ENCODE results near the gene OPRM1. TPM values are rescaled to one million over a fixed set of nuclear protein-coding genes. Genes with fewer than 3 reads are reported as not detected.

OPRM1 gene
- total RNA-seq, 2 donors from 2014 or later = not detected

DNA sequence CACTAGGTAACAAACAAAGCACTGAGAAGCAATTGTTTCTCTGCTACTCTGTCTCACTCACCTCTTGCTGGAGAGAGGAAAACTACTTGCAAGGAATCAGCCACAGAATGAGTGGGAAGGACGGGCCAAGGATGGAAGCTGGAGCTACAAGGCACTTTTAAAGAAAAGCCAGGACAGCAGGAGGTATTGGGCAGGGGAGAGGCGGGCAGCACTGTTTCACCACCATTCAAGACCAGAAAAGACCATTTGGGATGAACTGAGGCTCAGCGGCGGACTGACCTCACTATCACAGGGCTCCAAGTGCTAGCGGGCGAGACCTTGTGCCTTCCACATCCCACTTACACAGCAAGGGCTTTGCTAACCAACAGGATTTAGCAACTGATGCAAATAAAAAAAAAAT lies 180.2 kb downstream of the OPRM1 start:
- Histone ChIP-seq H3K27me3 (replicated peaks; ENCODE audit: insufficient read depth) (no peaks in the 10 kb centered on the region), H3K27ac (no peak overlapping the region), H3K36me3 (no peaks in the 10 kb centered on the region), H3K4me3 (no peak overlapping the region), H3K9me3 (no peaks in the 10 kb centered on the region), H3K4me1 (ENCODE audit: control insufficient read depth in 1 of 2, low read depth in 2 of 2) (no peaks in the 10 kb centered on the region)
- ATAC-seq (ENCODE audit: insufficient number of reproducible peaks, low FRiP score, low read depth) (no peak), DNase-seq (ENCODE audit: low spot score) (no peak)
- TF ChIP-seq, protein P1, sequence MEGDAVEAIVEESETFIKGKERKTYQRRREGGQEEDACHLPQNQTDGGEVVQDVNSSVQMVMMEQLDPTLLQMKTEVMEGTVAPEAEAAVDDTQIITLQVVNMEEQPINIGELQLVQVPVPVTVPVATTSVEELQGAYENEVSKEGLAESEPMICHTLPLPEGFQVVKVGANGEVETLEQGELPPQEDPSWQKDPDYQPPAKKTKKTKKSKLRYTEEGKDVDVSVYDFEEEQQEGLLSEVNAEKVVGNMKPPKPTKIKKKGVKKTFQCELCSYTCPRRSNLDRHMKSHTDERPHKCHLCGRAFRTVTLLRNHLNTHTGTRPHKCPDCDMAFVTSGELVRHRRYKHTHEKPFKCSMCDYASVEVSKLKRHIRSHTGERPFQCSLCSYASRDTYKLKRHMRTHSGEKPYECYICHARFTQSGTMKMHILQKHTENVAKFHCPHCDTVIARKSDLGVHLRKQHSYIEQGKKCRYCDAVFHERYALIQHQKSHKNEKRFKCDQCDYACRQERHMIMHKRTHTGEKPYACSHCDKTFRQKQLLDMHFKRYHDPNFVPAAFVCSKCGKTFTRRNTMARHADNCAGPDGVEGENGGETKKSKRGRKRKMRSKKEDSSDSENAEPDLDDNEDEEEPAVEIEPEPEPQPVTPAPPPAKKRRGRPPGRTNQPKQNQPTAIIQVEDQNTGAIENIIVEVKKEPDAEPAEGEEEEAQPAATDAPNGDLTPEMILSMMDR (IDR thresholded peaks at IDR 0.05) = no peak

DNA sequence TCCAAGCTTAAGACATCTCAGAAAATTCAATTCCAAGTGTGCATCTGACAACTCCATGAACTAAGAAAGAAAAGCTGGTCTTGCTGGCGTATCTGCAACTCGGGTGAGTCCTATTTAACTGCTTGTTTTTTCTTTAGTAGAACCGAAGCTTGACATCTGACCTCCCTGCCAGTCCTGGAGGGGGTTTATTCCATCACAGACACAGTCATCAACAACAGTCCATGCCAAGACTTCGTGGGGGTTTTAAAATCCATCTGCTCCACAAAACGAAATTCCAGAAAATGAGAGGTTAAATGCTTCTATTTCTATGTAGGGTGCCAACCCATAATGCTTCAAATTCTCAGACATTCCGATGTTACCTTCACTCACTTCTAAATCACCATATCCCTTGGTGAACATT lies 183.7 kb downstream of the OPRM1 start:
- H3K4me1 ChIP-seq (ENCODE audit: control insufficient read depth in 1 of 2, low read depth in 2 of 2) = no peaks in the 10 kb centered on the region
- H3K27me3 ChIP-seq (replicated peaks; ENCODE audit: insufficient read depth) = no peaks in the 10 kb centered on the region
- ATAC-seq (ENCODE audit: insufficient number of reproducible peaks, low FRiP score, low read depth) (no peak), DNase-seq (ENCODE audit: low spot score) (no peak)
- no peaks in the 10 kb centered on the region for H3K9me3 ChIP-seq
- H3K27ac ChIP-seq = no peak overlapping the region
- H3K36me3 ChIP-seq = no peaks in the 10 kb centered on the region
- no peak overlapping the region for H3K4me3 ChIP-seq
- TF ChIP-seq, protein P1 (IDR thresholded peaks at IDR 0.05) = no peak

DNA sequence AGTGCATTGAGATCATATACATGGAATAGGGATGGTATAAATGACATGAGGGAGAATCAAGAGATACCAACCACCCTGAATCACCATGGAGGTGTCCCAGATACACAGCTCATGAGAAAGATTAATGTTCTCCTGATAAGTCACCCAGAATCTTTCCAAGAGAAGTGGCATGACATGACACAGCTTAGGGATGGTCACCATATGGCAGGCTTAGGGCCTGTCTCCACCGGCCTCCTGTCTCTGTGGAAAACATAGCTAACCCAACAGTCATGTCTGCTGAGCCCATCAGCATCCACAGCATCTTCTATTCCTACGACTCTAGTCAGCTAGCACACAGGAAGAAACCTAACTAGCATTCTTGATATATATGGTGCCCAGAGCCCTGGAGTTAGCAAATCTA lies 184.3 kb downstream of the OPRM1 start:
- no peak overlapping the region for H3K4me3 ChIP-seq
- no peak overlapping the region for H3K27ac ChIP-seq
- TF ChIP-seq, protein P1 (IDR thresholded peaks at IDR 0.05) = no peak
- no peak for ATAC-seq (ENCODE audit: insufficient number of reproducible peaks, low FRiP score, low read depth)
- no peaks in the 10 kb centered on the region for H3K36me3 ChIP-seq
- H3K9me3 ChIP-seq = no peaks in the 10 kb centered on the region
- H3K4me1 ChIP-seq (ENCODE audit: control insufficient read depth in 1 of 2, low read depth in 2 of 2) = no peaks in the 10 kb centered on the region
- no peaks in the 10 kb centered on the region for H3K27me3 ChIP-seq (replicated peaks; ENCODE audit: insufficient read depth)
- no peak for DNase-seq (ENCODE audit: low spot score)

- TF ChIP-seq, protein P1 (IDR thresholded peaks at IDR 0.05) = no peak
- H3K4me1 ChIP-seq (ENCODE audit: control insufficient read depth in 1 of 2, low read depth in 2 of 2) = peaks cover 0 to 5% of the 10 kb centered on the region in 2 donors
- no peaks in the 10 kb centered on the region for H3K36me3 ChIP-seq
- no peak overlapping the region for H3K27ac ChIP-seq
- no peaks in the 10 kb centered on the region for H3K27me3 ChIP-seq (replicated peaks; ENCODE audit: insufficient read depth)
- H3K4me3 ChIP-seq = no peak overlapping the region
- H3K9me3 ChIP-seq = no peaks in the 10 kb centered on the region
- ATAC-seq (ENCODE audit: insufficient number of reproducible peaks, low FRiP score, low read depth) (no peak), DNase-seq (ENCODE audit: low spot score) (no peak)
Observed at GRCh38 chr6:154226461-154226860, 187.4 kb downstream of the OPRM1 start.

DNA sequence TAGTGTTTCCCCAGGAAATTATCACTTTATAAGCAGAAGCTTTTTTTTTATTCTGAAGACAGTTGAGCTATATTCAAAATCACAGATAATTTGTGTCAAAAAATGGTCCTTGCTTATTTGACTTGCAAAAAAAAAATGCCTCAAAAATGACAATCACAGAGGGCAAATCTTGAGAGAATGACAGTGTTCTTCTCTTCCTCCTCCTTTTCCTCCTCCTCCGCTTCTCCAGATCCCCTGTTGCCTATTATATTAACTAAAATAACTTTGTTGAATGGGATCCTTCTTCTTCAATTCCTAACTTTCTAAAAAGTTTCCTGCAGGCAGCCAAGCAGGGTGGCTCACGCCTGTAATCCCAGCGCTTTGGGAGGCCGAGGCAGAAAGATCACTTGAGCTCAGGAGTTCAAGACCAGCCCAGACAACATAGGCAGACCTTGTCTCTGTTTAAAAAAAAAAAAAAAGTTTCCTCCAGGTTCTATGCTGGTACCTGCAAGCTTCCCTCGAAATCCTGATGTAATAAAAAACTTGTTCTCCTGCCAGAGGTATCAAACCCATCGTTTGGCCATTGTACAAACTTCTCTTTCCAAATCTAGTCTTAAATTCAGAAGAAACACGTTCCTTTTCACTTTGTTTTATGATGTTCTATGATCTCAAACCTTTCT lies 189.0 kb downstream of the OPRM1 start:
- Histone ChIP-seq H3K4me1 (ENCODE audit: control insufficient read depth in 1 of 2, low read depth in 2 of 2) (peaks cover 0 to 5% of the 10 kb centered on the region in 2 donors), H3K9me3 (no peaks in the 10 kb centered on the region), H3K27me3 (replicated peaks; ENCODE audit: insufficient read depth) (no peaks in the 10 kb centered on the region), H3K4me3 (no peak overlapping the region), H3K36me3 (no peaks in the 10 kb centered on the region), H3K27ac (no peak overlapping the region)
- ATAC-seq (ENCODE audit: insufficient number of reproducible peaks, low FRiP score, low read depth) (no peak), DNase-seq (ENCODE audit: low spot score) (no peak)
- TF ChIP-seq, protein P1 (IDR thresholded peaks at IDR 0.05) = no peak

Measured in thoracic aorta (tissue), 2 donors.